Astrocyte of the hippocampus (primary cell): ENCODE results near the gene HIRA.
A peak's percentile ranks its signal among the peaks of the same experiment; 100 is the strongest.
"Not testable (repeated sequence)": the region's sequence is repeated elsewhere in the genome, so short reads cannot be mapped to it uniquely, and the experiment has no call there.

Experiments used
- DNase-seq: peaks from one replicate; pipeline ENCODE4 v3.0.0; 2011; ENCODE audit warnings: low read depth, low spot score

Gene HIRA

GRCh38 chr22:19443544-19444211, 12.1 kb upstream of the HIRA start:
- no peak for DNase-seq

- DNase-seq = no peak
Measured at GRCh38 chr22:19442166-19442565, 10.6 kb upstream of the HIRA start.

GRCh38 chr22:19440411-19441195, 9.1 kb upstream of the HIRA start:
- DNase-seq = no peak

GRCh38 chr22:19438298-19438697, 6.8 kb upstream of the HIRA start:
- DNase-seq = no peak

GRCh38 chr22:19436444-19437161, 5.1 kb upstream of the HIRA start:
- DNase-seq = not testable (repeated sequence)

- DNase-seq = no peak
Measured at GRCh38 chr22:19434829-19435580, 3.5 kb upstream of the HIRA start.

- no peak for DNase-seq
Measured at GRCh38 chr22:19434401-19434800, 2.9 kb upstream of the HIRA start.

GRCh38 chr22:19432133-19432851, 759 bp upstream of the HIRA start, which contains the start of gene MRPL40:
Gene MRPL40 (plus strand): TSS chr22:19432545. CDS start chr22:19432555, 10 bp downstream.
- peak; percentile 98 for DNase-seq

GRCh38 chr22:19430890-19431541, 517 bp downstream of the HIRA start:
- peak; percentile 55 for DNase-seq

- DNase-seq = peak; percentile 67
Measured at GRCh38 chr22:19429950-19430889, 1.3 kb downstream of the HIRA start.

- no peak for DNase-seq
Measured at GRCh38 chr22:19424186-19424500, 7.4 kb downstream of the HIRA start.

GRCh38 chr22:19422440-19423301, 8.9 kb downstream of the HIRA start:
- no peak for DNase-seq

GRCh38 chr22:19420321-19420720, 11.2 kb downstream of the HIRA start:
- no peak for DNase-seq

GRCh38 chr22:19419464-19420178, 11.9 kb downstream of the HIRA start:
- no peak for DNase-seq

GRCh38 chr22:19419086-19419463, 12.5 kb downstream of the HIRA start:
- DNase-seq = no peak

GRCh38 chr22:19412923-19413322, 18.6 kb downstream of the HIRA start:
- no peak for DNase-seq

- DNase-seq = no peak
Measured at GRCh38 chr22:19412478-19412877, 19.1 kb downstream of the HIRA start.

GRCh38 chr22:19411690-19412045, 19.9 kb downstream of the HIRA start:
- no peak for DNase-seq
